ENCODE data around the gene CRYBG3. TPM values are rescaled to one million over a fixed set of nuclear protein-coding genes. Genes with fewer than 3 reads are reported as not detected.

The CRYBG3 gene
- total RNA-seq, 1 experiment from 2014 or later: 17.2 TPM

DNA sequence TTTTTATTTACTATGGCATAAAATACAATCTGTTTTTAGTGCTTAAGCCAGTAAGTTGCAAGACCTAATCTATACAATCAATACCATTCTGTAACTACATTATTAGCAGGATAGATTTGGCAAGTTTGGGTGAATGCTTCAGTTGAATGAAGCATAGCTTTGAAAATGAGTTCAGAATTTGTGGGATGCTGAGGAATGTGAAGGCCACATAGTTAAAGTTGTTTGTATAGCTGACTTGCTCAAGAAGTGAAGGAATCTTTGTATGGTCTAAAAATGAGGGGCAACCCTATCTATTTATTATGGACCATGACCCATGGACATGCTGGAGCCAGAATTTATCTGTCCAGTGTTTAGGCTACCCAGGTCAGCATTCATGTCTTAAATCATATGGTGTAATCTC is 58.5 kb downstream of the CRYBG3 start:
- no TSS peak for BruUV-seq (replicated peaks)
- POLR2A ChIA-PET (ENCODE audit: unreplicated experiment): no interaction called here
- intact Hi-C loops (cut with micrococcal nuclease; ENCODE audit: unreplicated experiment): loop anchor here (5.0 kb wide), 2 partner anchors 72 to 142 kb away; no protein-coding TSS in a partner anchor

GRCh38 chr3:97882975-97883598 is 61.3 kb downstream of the CRYBG3 start:
- H3K27ac ChIP-seq: peak overlapping the region; percentile 64
- H3K4me3 ChIP-seq: peak overlapping the region; percentile 20; the same call in 1 of the 2 replicates
- no peaks in the 10 kb centered on the region for H4K20me1 ChIP-seq (ENCODE audit: insufficient read depth)
- no peaks in the 10 kb centered on the region for H3K9me3 ChIP-seq (ENCODE audit: insufficient read depth, low read depth)
- intact Hi-C loops (cut with micrococcal nuclease; ENCODE audit: unreplicated experiment): loop anchor here (1.0 to 5.0 kb wide), 5 partner anchors 11 to 139 kb away; no protein-coding TSS in a partner anchor
- H3K4me2 ChIP-seq: peak overlapping the region; percentile 67
- no peak overlapping the region for H2AFZ ChIP-seq
- ChIA-PET CTCF (no interaction called here), POLR2A (ENCODE audit: unreplicated experiment) (interaction anchor here (0.5 kb wide), 1 partner anchor 1012 kb away, joined by 8 read pairs; no protein-coding TSS in a partner anchor)
- peaks cover 4% of the 10 kb centered on the region; the same call in 1 of the 2 replicates for H3K9me2 ChIP-seq (ENCODE audit: insufficient read depth)
- H3K27me3 ChIP-seq (ENCODE audit: insufficient read depth, low read depth): no peaks in the 10 kb centered on the region
- peaks cover 29% of the 10 kb centered on the region; the same call in 1 of the 2 replicates for H3K36me3 ChIP-seq (ENCODE audit: low read depth)
- peaks cover 21% of the 10 kb centered on the region for H3F3A ChIP-seq (ENCODE audit: insufficient read depth, low read depth)
- TF ChIP-seq, protein P1, sequence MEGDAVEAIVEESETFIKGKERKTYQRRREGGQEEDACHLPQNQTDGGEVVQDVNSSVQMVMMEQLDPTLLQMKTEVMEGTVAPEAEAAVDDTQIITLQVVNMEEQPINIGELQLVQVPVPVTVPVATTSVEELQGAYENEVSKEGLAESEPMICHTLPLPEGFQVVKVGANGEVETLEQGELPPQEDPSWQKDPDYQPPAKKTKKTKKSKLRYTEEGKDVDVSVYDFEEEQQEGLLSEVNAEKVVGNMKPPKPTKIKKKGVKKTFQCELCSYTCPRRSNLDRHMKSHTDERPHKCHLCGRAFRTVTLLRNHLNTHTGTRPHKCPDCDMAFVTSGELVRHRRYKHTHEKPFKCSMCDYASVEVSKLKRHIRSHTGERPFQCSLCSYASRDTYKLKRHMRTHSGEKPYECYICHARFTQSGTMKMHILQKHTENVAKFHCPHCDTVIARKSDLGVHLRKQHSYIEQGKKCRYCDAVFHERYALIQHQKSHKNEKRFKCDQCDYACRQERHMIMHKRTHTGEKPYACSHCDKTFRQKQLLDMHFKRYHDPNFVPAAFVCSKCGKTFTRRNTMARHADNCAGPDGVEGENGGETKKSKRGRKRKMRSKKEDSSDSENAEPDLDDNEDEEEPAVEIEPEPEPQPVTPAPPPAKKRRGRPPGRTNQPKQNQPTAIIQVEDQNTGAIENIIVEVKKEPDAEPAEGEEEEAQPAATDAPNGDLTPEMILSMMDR (conservative IDR thresholded peaks at IDR 0.05): no peak
- no peak for TF ChIP-seq EZH2 (IDR thresholded peaks at IDR 0.05; ENCODE audit: low read depth)
- no TSS peak for BruUV-seq (replicated peaks)
- no peaks in the 10 kb centered on the region for H3K79me2 ChIP-seq (ENCODE audit: low read depth)
- peak; percentile 74 to 91 for DNase-seq
- H3K4me1 ChIP-seq (replicated peaks; ENCODE audit: insufficient read depth): peaks cover 24% of the 10 kb centered on the region

More for the DNA sequence above, 58.5 kb downstream of the CRYBG3 start:
- peaks cover 20% of the 10 kb centered on the region; the same call in 1 of the 2 replicates for H3K36me3 ChIP-seq (ENCODE audit: low read depth)
- H3K9me2 ChIP-seq (ENCODE audit: insufficient read depth): peaks cover 4% of the 10 kb centered on the region; the same call in 1 of the 2 replicates
- H3K27me3 ChIP-seq (ENCODE audit: insufficient read depth, low read depth): no peaks in the 10 kb centered on the region
- H3K27ac ChIP-seq: no peak overlapping the region
- no peak overlapping the region for H3K4me3 ChIP-seq
- no peak for TF ChIP-seq EZH2 (IDR thresholded peaks at IDR 0.05; ENCODE audit: low read depth)
- TF ChIP-seq, protein P1 (conservative IDR thresholded peaks at IDR 0.05): no peak
- H3K4me2 ChIP-seq: no peak overlapping the region
- H2AFZ ChIP-seq: no peak overlapping the region
- peaks cover 24% of the 10 kb centered on the region for H3K4me1 ChIP-seq (replicated peaks; ENCODE audit: insufficient read depth)
- DNase-seq: no peak
- H3K9me3 ChIP-seq (ENCODE audit: insufficient read depth, low read depth): no peaks in the 10 kb centered on the region
- H3F3A ChIP-seq (ENCODE audit: insufficient read depth, low read depth): peaks cover 21% of the 10 kb centered on the region
- H4K20me1 ChIP-seq (ENCODE audit: insufficient read depth): no peaks in the 10 kb centered on the region
- H3K79me2 ChIP-seq (ENCODE audit: low read depth): no peaks in the 10 kb centered on the region
- CTCF ChIA-PET: no interaction called here

- TF ChIP-seq, protein P1 (conservative IDR thresholded peaks at IDR 0.05): no peak
- TF ChIP-seq EZH2 (IDR thresholded peaks at IDR 0.05; ENCODE audit: low read depth): no peak
- peaks cover 4% of the 10 kb centered on the region; the same call in 1 of the 2 replicates for H3K9me2 ChIP-seq (ENCODE audit: insufficient read depth)
- H4K20me1 ChIP-seq (ENCODE audit: insufficient read depth): no peaks in the 10 kb centered on the region
- H3K79me2 ChIP-seq (ENCODE audit: low read depth): no peaks in the 10 kb centered on the region
- no peaks in the 10 kb centered on the region for H3K9me3 ChIP-seq (ENCODE audit: insufficient read depth, low read depth)
- intact Hi-C loops (cut with micrococcal nuclease; ENCODE audit: unreplicated experiment): loop anchor here (1.0 to 5.0 kb wide), 5 partner anchors 11 to 139 kb away; no protein-coding TSS in a partner anchor
- ChIA-PET POLR2A (ENCODE audit: unreplicated experiment) (no interaction called here), CTCF (no interaction called here)
- H3K36me3 ChIP-seq (ENCODE audit: low read depth): peaks cover 33% of the 10 kb centered on the region; the same call in 1 of the 2 replicates
- H3K4me2 ChIP-seq: peak overlapping the region; percentile 67
- H3K27ac ChIP-seq: no peak overlapping the region
- no peaks in the 10 kb centered on the region for H3K27me3 ChIP-seq (ENCODE audit: insufficient read depth, low read depth)
- no TSS peak for BruUV-seq (replicated peaks)
- H3K4me1 ChIP-seq (replicated peaks; ENCODE audit: insufficient read depth): peaks cover 24% of the 10 kb centered on the region
- H3K4me3 ChIP-seq: no peak overlapping the region
- H3F3A ChIP-seq (ENCODE audit: insufficient read depth, low read depth): peaks cover 21% of the 10 kb centered on the region
- DNase-seq: no peak
- no peak overlapping the region for H2AFZ ChIP-seq
Observed at GRCh38 chr3:97883736-97884135, 61.9 kb downstream of the CRYBG3 start.
